GM19238 (cell line): Measurements from ENCODE around the gene SIRT3.
"Not testable (repeated sequence)": the region's sequence is repeated elsewhere in the genome, so short reads cannot be mapped to it uniquely, and the experiment has no call there.

Source experiments
- DNase-seq: peaks from one replicate; pipeline ENCODE4 v3.0.0; 2011; ENCODE audit warnings: low spot score; ENCODE audit not compliant: insufficient read length

The SIRT3 gene

DNA sequence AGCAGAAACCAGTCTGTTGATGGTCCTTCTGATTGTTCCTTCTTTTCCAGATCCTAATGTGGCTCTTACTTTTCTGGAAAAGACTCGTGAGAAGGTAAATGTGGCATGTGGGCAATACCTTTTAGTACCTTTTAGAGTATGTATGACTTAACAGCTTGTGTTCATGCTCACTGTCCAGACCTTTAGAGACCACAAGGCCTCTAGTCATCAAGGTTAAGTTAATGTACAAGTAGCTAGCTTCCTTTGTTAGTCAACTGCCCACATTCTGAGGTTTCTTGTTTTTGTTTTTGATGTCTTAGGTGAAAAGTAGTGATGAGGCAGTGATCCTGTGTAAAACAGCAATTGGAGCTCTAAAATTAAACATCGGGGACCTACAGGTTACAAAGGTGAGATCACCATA lies 8.2 kb upstream of the SIRT3 start:
- no peak for DNase-seq

DNA sequence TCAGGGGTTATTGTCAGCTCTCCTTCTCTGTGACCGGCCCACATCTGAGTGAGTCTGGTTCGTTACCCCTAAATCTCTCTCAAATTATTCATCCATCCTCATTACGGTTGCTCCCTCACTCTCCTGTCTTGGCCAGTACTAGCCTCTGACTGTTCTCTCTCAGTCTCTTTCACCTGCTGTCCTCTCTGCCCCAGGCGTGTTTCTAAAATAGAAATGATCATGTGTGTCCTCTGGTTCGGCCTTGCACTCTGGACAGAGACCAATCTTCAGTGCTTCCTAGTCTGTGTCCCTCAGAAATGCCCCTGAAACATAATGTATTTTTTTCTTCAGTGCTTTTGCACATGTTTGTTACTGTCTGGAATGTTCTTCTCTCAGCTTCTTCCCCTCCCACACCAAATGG lies 5.5 kb upstream of the SIRT3 start:
- no peak for DNase-seq

DNA sequence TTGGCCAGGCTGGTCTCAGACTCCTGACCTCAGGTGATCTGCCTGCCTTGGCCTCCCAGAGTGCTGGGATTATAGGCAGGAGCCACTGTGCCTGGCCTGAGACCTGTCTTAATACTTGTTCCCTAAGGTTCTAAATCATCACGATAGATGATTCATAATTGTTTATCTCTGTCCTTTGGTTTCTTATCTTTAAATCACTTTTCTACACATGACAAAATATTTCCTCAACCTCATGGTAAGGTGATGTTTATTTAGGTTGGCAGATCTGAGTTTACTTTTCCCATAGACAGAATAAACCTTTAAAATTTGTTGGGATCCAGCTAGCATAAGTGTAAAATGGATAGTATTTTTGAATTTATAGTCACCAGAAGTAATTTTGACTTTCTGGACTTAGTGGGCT lies 4.2 kb upstream of the SIRT3 start:
- DNase-seq = no peak

DNA sequence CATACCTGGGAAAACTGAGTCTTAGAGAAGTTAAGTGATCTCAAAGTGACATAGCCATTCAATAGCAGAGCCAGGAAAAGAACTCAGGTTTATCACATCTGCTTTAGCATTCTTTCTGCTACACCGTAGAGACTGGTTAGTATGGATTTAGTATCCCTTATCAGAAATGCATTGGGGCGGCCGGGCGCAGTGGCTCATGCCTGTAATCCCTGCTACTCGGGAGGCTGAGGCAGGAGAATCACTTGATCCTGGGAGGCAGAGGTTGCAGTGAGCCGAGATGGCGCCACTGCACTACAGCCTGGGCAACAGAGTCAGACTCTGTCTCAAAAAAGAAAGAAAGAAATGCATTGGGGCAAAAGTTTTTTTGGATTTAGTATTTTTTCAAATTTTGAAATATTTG lies 2.2 kb upstream of the SIRT3 start:
- DNase-seq = not testable (repeated sequence)

DNA sequence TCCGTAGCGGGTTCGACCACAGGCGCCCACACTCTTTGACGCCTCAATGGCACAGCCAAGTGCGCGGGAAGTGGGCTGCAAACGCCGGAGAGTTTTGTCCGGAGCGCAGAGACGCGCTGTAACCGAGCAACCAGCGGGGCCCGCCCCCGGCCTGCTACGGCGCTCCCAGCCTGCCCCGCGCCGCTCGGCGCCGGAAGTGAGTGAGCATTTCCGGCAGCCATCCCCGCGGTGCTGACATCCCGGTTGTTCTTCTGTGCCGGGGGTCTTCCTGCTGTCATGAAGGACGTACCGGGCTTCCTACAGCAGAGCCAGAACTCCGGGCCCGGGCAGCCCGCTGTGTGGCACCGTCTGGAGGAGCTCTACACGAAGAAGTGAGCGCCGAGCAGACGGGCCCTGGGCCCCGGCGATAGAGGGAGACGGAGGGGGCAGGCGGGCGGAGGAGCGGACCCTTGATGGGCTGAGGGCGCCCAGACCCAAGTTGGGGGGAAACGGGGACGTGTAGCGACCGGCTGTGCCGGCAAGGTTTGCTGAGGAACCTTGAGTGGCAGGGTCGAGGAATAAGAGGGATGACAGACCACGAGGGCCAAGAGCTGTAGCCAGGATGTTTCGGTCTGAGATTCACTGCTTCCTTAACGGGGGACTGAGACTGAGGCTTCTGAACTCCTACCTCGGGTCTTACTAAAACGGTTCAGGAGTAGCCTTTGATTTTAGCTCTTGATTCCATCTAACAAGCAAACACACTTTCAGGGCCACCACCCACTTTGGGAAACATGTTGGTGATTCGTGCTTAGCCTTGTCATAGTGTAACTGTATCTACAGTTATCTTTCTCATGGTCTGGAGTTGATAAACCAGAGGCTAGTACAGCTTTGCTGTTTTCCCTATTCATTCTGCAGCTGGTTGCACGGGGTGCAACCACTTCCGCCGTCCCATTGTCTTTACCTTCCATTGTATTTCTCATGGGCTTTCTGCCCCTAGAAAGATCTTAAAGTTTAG lies 929 bp upstream of the SIRT3 start, which contains the start of gene PSMD13:
Gene PSMD13 (plus strand): TSS at position 203 of the 994 bp plus-strand sequence. CDS start 74 bp downstream, at position 277.
- DNase-seq = peak; percentile 93

DNA sequence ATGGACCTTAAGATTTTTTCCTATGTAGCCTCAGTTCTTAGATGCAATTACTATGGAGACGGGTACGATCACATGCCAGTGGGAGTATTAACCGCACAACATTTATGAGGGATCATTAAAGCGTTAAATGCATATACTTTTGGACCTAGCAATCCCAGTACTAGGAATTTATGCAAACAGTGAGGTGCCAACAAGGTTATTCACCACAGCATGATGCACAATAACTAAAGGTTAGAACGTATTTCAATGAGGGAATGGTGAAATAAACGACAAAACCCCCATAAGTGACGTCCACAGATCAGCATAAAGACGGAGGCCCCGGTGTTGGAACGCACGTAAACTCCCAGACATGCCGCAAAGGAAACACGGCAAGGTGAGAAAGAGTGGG lies 539 bp downstream of the SIRT3 start:
- no peak for DNase-seq

- no peak for DNase-seq
Measured at GRCh38 chr11:235180-235579, 962 bp downstream of the SIRT3 start.

- no peak for DNase-seq
Measured at GRCh38 chr11:232783-233565, 3.2 kb downstream of the SIRT3 start.

DNA sequence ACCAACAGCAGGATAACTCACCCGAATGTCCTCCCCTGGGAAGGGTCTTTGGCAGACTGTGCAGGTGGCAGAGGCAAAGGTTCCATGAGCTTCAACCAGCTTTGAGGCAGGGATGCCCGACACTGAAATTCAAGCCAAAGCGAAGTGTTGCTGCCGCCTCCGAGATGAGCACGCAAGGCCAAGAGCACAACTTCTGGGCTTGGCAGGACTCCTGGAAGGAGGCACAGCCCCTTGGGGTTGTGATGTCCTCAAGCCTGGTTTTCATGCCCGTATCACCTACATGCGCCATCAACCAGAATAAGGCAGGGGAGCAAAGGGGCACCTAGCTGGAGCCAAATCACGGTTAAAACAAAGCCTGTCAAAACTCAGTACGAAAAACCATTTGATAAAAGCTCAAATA lies 5.7 kb downstream of the SIRT3 start:
- DNase-seq = no peak

DNA sequence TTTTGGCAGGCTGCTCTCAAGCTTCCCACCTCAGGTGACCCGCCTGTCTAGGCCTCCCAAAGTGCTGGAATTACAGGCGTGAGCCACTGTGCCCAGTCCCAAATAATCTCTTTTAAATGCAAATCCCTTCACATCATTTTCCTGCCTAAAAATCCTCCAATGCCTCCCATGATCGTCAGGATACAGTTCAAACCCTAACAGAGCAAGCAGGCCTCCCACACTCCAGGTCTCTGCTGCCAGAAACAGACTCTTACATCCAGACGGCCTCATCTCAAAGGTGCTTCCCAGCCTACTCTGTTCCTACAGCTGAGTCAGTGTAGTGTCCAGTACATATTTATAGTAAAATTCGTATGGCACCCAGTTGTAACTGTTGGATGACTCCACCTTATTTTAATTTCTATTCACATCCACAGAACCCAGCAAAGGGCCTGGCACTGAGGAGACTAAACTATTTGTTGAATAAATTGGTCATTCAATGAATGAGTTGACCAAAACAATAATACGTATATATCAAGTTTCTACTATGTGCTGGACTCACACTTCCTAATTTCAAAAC lies 8.2 kb downstream of the SIRT3 start:
- no peak for DNase-seq

DNA sequence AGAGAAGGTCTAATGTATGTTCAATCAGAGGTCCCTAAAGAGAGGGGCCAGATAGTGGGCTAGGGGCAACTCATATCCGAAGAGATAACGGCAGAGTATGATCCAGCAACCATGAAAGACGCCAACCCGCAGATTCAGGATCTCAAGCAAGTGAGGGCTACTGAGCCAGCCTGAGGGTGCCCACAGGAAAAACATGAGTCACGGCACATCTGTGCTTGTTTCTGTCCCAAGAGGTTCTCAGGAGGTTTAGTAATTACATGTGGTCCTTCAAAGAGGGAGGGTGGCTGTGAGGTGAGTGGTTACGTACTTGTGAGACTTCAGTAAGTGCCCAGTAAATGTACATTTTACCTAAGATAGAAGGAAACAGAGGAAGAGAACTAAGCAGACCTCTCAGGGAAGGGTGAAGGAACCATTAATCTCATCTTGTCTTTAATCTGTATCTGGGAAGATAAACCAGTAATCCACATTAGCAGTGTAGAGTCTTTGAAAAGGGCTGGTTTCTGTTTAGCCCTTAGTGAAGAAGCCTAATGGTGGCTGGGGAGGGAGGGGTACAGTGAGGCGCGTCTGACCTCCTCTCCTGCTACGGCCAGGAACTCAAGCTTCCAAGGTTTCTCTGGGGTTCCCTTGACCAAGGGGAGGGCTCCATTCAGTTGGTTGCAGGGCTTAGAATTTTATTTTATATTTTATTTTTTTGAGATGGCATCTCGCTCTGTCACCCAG lies 10.2 kb downstream of the SIRT3 start:
- no peak for DNase-seq

- no peak for DNase-seq
Measured at GRCh38 chr11:224424-224823, 11.7 kb downstream of the SIRT3 start.

DNA sequence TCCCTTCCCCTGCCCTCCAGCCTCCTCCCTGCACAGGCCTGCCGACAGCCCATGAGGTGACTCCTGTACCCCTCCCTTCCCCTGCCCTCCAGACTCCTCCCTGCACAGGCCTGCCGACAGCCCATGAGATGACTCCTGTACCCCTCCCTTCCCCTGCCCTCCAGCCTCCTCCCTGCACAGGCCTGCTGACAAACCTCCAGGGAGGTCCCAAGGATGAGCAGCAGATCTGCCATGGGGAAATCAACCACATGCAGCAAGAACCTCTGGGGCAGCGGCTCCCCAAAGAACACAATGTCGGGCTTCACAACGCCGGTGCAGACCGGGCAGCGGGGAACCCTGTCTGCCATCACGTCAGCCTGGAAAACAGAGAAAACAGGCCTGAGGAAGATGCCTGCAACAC lies 12.3 kb downstream of the SIRT3 start:
- DNase-seq = no peak

DNA sequence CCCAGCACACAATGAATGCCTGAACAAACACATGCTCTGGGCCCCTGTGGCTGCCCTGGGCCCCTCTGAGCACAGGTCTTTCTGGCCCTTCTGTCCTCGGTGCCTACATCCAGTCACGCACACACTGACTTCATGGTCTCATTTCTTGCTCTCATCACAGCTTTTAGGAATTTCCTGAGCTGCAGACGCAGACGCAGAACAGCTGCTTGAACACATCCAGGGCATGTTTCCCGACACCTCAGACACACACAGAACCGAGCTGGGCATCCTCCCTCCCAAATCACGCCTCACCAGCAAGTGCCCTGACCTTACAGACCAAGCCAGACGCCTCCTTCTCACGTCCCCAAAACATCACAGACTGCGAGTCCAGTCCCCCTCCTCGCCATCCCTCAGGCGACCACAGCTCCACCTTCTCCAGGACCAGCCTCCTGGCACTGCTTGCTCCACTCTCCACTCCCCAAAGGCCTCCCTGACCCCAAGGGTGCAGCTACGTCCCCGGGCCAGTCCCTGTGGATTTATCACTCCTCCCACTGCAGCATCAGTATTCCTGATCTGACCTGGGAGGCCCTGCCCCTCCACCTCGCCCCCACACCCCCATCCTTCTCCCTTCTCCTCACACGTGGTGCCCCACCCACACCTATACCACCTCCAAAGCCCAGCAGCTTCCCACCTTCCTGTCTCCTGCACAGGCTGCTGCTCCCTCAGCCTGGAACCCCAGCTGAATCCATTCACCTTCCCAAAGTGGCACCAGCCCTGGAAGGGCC lies 12.9 kb downstream of the SIRT3 start:
- no peak for DNase-seq

DNA sequence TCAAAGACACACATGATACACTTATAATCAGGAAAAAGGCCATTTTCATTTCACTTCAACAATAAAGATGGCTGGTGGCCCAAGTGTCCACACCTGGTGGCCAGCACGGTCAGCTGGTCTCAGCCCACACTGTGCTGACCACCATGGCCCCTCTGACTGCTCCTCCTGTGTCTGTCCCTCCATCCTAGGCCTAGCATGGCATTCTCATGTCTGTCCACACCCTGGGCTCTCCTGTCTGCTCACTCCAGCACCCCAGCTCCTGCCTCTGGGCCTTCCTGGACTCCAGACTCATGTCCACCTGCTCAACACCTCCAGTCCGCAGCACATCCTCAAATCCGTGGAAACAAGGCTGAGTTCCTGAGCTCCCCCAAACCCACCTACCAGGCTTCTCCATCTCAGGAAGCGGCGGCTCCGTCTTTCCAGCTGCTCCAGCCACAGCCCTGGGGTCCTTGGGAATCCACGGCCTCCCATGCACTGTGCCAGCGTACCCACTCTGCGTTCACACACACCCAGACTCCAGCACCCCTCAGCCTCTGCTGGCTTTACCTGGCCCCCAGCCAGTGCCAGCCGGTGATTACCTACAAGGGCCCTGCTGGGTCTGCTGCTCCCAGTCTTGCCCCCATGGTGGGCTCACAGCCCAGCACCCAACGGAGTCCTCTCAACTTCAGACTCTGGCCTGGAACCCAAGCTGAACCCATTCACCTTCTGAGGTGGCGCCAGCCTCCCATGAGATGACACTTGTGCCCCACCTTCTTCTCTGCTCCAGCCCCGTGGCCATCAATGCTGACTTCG lies 13.9 kb downstream of the SIRT3 start:
- no peak for DNase-seq

GRCh38 chr11:221539-221938 lies 14.6 kb downstream of the SIRT3 start:
- no peak for DNase-seq

GRCh38 chr11:220641-221215 lies 15.4 kb downstream of the SIRT3 start:
- DNase-seq = not testable (repeated sequence)

DNA sequence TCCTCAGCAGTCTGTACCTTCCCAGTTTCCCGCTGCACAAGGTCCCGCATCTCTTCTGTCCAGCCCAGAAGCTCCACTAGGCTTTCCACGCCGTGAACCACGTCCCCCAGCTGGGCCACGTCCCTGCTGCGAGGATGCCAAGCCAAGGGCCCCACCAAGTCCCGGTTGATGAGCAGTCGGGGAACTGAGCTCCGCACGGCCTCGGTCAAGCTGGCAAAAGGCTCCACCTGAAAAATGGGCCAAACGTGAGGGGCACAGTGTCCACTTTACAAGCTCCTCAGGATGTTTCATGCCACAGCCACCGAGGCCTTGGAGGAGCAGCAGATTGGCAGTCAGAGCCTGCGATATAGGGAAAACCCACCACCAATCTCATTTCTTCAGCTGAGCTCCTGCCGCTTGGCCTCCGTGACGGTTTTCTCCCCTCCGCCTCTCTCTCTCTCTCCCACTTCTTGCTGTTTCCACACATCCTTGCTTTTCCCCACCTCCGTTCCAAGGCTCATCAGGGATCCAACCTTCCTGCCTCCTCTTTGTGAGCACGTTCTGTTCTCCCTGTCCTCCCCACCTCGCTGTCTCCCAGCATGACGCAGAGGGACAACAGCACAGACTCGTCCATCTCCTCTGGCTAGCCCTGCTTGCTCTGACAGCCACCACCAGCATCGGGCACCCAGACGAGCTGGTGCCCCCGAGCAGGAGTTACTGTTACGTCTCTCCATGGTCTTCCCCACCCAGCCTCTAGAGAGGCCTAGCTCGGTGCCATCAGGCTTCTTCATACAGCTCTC lies 17.1 kb downstream of the SIRT3 start:
- DNase-seq = no peak

- no peak for DNase-seq
Measured at GRCh38 chr11:217704-218103, 18.4 kb downstream of the SIRT3 start.
